HG03575 (cell line): ENCODE results near the gene NINJ2.
"Not testable (repeated sequence)": the region's sequence is repeated elsewhere in the genome, so short reads cannot be mapped to it uniquely, and the experiment has no call there.

Experiments used
- ATAC-seq: cut with Tn5 transposase; IDR thresholded peaks from one replicate; pipeline ENCODE4 v1.9.1; 2021; ENCODE audit not compliant: unreplicated experiment, insufficient number of reproducible peaks, low FRiP score; ENCODE audit errors: extremely low read depth

The NINJ2 gene

GRCh38 chr12:577994-578747, 85.1 kb downstream of the NINJ2 start:
- ATAC-seq: not testable (repeated sequence)

GRCh38 chr12:576615-577110, 86.6 kb downstream of the NINJ2 start:
- no peak for ATAC-seq

- ATAC-seq: no peak
Observed at GRCh38 chr12:575948-576614, 87.2 kb downstream of the NINJ2 start.

- no peak for ATAC-seq
Observed at GRCh38 chr12:575129-575502, 88.1 kb downstream of the NINJ2 start.

GRCh38 chr12:574475-575128, 88.6 kb downstream of the NINJ2 start:
- ATAC-seq: no peak

- no peak for ATAC-seq
Observed at GRCh38 chr12:573232-573631, 90.0 kb downstream of the NINJ2 start.

- no peak for ATAC-seq
Observed at GRCh38 chr12:572532-572899, 90.7 kb downstream of the NINJ2 start.

- no peak for ATAC-seq
Observed at GRCh38 chr12:571795-572531, 91.3 kb downstream of the NINJ2 start.

GRCh38 chr12:570921-571794, 92.1 kb downstream of the NINJ2 start:
- ATAC-seq: no peak

- ATAC-seq: no peak
Observed at GRCh38 chr12:570435-570920, 92.8 kb downstream of the NINJ2 start.

GRCh38 chr12:569803-570434, 93.3 kb downstream of the NINJ2 start:
- ATAC-seq: no peak

- ATAC-seq: no peak
Observed at GRCh38 chr12:569091-569676, 94.1 kb downstream of the NINJ2 start.

- ATAC-seq: no peak
Observed at GRCh38 chr12:568486-568885, 94.8 kb downstream of the NINJ2 start.

GRCh38 chr12:565589-566105, 97.6 kb downstream of the NINJ2 start:
- ATAC-seq: no peak

- no peak for ATAC-seq
Observed at GRCh38 chr12:565161-565560, 98.1 kb downstream of the NINJ2 start.

- ATAC-seq: no peak
Observed at GRCh38 chr12:563787-564298, 99.4 kb downstream of the NINJ2 start.

- ATAC-seq: no peak
Observed at GRCh38 chr12:563250-563781, 99.9 kb downstream of the NINJ2 start.
